Measurements from ENCODE around the gene SDK1. TPM values are rescaled to one million over a fixed set of nuclear protein-coding genes. Genes with fewer than 3 reads are reported as not detected.

Gene SDK1
- total and polyA plus RNA-seq, 2 experiments from 2014 or later, result 4.1 to 16.5 TPM

DNA sequence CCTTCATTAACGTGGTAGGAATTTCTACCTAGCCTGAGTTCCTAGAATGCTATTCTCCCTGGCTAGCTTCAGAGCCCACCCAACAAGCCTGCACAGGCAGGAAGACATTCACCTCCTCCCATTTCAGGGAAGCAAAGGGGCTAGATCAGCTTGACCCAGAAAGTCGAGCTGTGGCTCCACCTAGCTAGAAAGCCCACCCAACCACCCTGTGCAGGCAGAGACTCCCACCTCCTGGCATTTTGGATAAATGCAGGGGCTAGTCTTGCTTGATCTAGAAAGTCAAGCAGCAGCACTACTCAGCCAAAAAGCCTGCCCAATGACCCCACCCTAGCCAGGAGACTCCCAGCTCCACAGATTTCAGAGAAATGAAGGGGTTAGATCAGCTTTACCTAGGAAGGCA lies 479.5 kb downstream of the SDK1 start:
- Histone ChIP-seq H3K4me3 (no peak overlapping the region), H3K9me3 (ENCODE audit: low read depth) (no peaks in the 10 kb centered on the region), H3K27ac (no peak overlapping the region), H3K27me3 (no peaks in the 10 kb centered on the region), H3K4me1 (ENCODE audit: low read depth) (no peaks in the 10 kb centered on the region), H3K36me3 (no peaks in the 10 kb centered on the region)
- DNase-seq (ENCODE audit: low read depth in 1 of 2, low spot score in 1 of 2), result no peak
- TF ChIP-seq, protein P1, sequence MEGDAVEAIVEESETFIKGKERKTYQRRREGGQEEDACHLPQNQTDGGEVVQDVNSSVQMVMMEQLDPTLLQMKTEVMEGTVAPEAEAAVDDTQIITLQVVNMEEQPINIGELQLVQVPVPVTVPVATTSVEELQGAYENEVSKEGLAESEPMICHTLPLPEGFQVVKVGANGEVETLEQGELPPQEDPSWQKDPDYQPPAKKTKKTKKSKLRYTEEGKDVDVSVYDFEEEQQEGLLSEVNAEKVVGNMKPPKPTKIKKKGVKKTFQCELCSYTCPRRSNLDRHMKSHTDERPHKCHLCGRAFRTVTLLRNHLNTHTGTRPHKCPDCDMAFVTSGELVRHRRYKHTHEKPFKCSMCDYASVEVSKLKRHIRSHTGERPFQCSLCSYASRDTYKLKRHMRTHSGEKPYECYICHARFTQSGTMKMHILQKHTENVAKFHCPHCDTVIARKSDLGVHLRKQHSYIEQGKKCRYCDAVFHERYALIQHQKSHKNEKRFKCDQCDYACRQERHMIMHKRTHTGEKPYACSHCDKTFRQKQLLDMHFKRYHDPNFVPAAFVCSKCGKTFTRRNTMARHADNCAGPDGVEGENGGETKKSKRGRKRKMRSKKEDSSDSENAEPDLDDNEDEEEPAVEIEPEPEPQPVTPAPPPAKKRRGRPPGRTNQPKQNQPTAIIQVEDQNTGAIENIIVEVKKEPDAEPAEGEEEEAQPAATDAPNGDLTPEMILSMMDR (IDR thresholded peaks at IDR 0.05; ENCODE audit: low read depth, low read length), result no peak

DNA sequence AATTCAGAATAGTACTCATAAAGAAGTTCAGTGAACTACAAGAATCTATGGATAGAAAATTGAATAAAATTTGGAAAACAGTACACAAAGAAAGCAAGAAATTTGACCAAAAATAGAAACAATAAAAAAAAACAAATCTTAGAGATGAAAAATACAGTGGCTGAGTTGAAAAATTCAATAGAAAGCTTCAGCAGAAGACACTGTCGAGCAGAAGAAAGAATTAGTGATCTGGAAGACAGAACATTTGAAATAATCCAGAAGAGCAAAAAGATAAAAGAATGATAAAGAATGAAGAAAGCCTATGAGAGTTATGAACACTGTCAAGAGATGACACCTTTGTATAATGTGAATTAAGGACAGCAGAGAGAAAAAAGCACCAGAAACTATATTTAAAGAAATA lies 480.6 kb downstream of the SDK1 start:
- Histone ChIP-seq H3K27ac (no peak overlapping the region), H3K27me3 (no peaks in the 10 kb centered on the region), H3K4me1 (ENCODE audit: low read depth) (no peaks in the 10 kb centered on the region), H3K9me3 (ENCODE audit: low read depth) (no peaks in the 10 kb centered on the region), H3K36me3 (no peaks in the 10 kb centered on the region), H3K4me3 (no peak overlapping the region)
- no peak for DNase-seq (ENCODE audit: low read depth in 1 of 2, low spot score in 1 of 2)
- TF ChIP-seq, protein P1 (IDR thresholded peaks at IDR 0.05; ENCODE audit: low read depth, low read length), result no peak

DNA sequence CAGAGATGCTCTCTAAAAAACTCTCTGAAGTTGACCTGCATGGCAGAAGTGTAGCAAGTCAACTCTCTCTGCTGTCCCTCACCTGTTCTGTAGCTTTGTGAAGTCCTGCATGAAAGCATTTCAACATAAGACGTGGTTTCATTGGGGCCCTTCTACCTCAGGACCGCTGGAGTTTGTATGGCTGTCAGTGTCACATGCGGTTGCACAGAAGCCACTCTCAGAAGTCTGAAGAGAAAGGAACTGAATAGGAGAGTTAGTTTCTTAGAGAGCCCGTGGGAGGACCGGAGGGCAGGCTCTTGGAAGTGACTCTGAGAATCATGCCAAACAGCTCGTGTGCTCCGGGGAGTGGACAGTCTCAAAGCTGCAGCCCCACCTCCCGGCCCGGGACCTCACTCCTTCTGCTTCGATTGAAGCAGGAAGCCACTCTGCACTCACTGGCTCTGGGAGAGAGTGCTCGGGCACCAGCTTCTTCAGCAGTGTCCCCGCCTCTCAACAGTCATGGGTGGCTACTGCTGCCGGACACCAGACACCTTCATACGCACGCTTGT lies 486.7 kb downstream of the SDK1 start:
- peak in 1 of 2 donors; percentile 4 for DNase-seq (ENCODE audit: low read depth in 1 of 2, low spot score in 1 of 2)
- Histone ChIP-seq H3K4me3 (no peak overlapping the region), H3K36me3 (no peaks in the 10 kb centered on the region), H3K27ac (no peak overlapping the region), H3K27me3 (no peaks in the 10 kb centered on the region), H3K9me3 (ENCODE audit: low read depth) (no peaks in the 10 kb centered on the region), H3K4me1 (ENCODE audit: low read depth) (no peaks in the 10 kb centered on the region)
- TF ChIP-seq, protein P1 (IDR thresholded peaks at IDR 0.05; ENCODE audit: low read depth, low read length), result no peak

DNA sequence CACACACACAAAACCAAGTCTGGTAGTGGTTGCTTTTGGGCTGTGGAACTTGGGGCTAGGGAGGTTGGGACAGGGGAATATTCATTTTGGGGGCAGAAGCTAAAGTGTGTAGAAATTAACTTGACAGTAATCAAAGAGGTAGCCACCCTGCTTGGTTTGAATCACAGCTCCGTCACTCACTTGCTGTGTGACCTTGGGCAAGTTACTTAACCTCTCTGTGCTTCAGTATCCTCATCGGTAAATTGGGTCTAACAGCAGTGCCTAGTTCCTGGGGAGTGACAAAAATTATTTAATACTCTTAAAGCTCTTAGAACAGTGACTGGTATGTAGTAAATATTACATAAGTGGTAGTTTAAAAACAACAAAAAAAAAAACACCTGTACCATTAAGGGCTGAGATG lies 489.8 kb downstream of the SDK1 start:
- no peaks in the 10 kb centered on the region for H3K27me3 ChIP-seq
- H3K9me3 ChIP-seq (ENCODE audit: low read depth), result no peaks in the 10 kb centered on the region
- no peak overlapping the region for H3K4me3 ChIP-seq
- no peaks in the 10 kb centered on the region for H3K4me1 ChIP-seq (ENCODE audit: low read depth)
- TF ChIP-seq, protein P1 (IDR thresholded peaks at IDR 0.05; ENCODE audit: low read depth, low read length), result no peak
- no peak for DNase-seq (ENCODE audit: low read depth in 1 of 2, low spot score in 1 of 2)
- no peaks in the 10 kb centered on the region for H3K36me3 ChIP-seq
- H3K27ac ChIP-seq, result no peak overlapping the region

DNA sequence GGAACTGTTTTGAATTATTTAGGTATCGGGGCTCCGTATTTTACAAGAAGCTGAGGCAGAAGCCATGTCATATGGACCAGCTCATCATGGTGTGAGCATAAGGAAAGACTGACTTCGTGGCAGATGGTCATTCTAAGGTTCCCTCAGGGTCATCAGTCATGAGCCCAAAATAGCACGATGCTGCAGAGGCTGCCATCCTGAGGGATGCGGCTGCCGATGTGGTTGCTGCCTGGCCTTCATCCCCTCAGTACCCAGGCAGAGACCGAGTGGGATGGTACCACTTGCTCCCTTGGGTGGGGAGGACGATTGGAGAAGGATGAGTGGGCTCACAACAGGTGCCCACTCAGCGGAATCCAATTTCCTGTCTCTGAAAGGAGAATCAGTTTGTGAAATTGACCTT lies 490.3 kb downstream of the SDK1 start:
- Histone ChIP-seq H3K9me3 (ENCODE audit: low read depth) (no peaks in the 10 kb centered on the region), H3K4me3 (no peak overlapping the region), H3K27ac (no peak overlapping the region), H3K27me3 (no peaks in the 10 kb centered on the region), H3K36me3 (no peaks in the 10 kb centered on the region), H3K4me1 (ENCODE audit: low read depth) (no peaks in the 10 kb centered on the region)
- TF ChIP-seq, protein P1 (IDR thresholded peaks at IDR 0.05; ENCODE audit: low read depth, low read length), result no peak
- DNase-seq (ENCODE audit: low read depth in 1 of 2, low spot score in 1 of 2), result no peak

DNA sequence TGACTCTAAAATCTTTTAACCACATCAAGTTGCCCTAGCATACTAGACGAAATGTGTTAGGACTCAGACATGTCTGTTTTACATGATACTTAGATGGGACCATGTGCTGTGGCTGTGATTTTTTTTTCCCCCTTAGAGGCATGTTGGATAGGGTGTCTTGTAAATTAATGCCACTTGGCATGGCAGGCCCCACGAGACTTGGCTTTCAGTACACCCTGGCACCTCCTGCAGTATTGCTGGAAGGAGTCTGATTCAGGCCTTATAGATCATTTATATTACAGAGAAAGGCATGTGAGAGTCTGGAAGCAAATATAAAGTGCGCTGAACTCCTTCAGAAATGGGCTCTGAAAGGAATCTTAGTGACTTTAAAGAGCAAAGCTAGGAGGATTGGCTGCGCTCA lies 494.1 kb downstream of the SDK1 start:
- no peak for DNase-seq (ENCODE audit: low read depth in 1 of 2, low spot score in 1 of 2)
- no peaks in the 10 kb centered on the region for H3K9me3 ChIP-seq (ENCODE audit: low read depth)
- H3K4me3 ChIP-seq, result no peak overlapping the region
- no peaks in the 10 kb centered on the region for H3K36me3 ChIP-seq
- TF ChIP-seq, protein P1 (IDR thresholded peaks at IDR 0.05; ENCODE audit: low read depth, low read length), result no peak
- H3K4me1 ChIP-seq (ENCODE audit: low read depth), result no peaks in the 10 kb centered on the region
- no peak overlapping the region for H3K27ac ChIP-seq
- no peaks in the 10 kb centered on the region for H3K27me3 ChIP-seq
